Activated T-cell treated with anti-CD3 and anti-CD28 coated beads, Interleukin-2, amount 50 U/mL, for 4 hours (primary cell): ENCODE measurements around the gene SLC25A39. TPM values are rescaled to one million over a fixed set of nuclear protein-coding genes. Genes with fewer than 3 reads are reported as not detected.
"Not testable (repeated sequence)": the region's sequence is repeated elsewhere in the genome, so short reads cannot be mapped to it uniquely, and the experiment has no call there.

ENCODE experiments used
- ATAC-seq, 2 donors: fragments of 200-7000 bp; cut with Tn5 transposase; one replicate each; pipeline ENCODE4 v1.10.0; 2021
- DNase-seq: peaks from one replicate; pipeline ENCODE4 v3.0.0-alpha.2; 2020
- H3K27me3 Mint-ChIP-seq: one replicate; pipeline ENCODE4 v1.8.0; 2021; ENCODE audit warnings: low read depth, mixed read lengths
- H3K36me3 Mint-ChIP-seq: one replicate; pipeline ENCODE4 v1.8.0; 2022; ENCODE audit warnings: mixed read lengths; ENCODE audit not compliant: insufficient read depth
- H3K4me1 Mint-ChIP-seq: one replicate; pipeline ENCODE4 v1.8.0; 2021; ENCODE audit warnings: low read depth, mixed read lengths
- H3K4me3 Mint-ChIP-seq: one replicate; pipeline ENCODE4 v1.8.0; 2021; ENCODE audit warnings: mild to moderate bottlenecking, moderate library complexity, mixed read lengths
- H3K9me3 Mint-ChIP-seq: one replicate; pipeline ENCODE4 v1.8.0; 2021; ENCODE audit warnings: mixed read lengths
- total RNA-seq, 3 donors: library from RNA; stranded (reverse); gene quantifications; one replicate each; pipeline ENCODE4 v1.2.1, GENCODE V29; 2021

The SLC25A39 gene, protein sequence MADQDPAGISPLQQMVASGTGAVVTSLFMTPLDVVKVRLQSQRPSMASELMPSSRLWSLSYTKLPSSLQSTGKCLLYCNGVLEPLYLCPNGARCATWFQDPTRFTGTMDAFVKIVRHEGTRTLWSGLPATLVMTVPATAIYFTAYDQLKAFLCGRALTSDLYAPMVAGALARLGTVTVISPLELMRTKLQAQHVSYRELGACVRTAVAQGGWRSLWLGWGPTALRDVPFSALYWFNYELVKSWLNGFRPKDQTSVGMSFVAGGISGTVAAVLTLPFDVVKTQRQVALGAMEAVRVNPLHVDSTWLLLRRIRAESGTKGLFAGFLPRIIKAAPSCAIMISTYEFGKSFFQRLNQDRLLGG
- total RNA-seq: 100 to 1,000 TPM; 211 to 248 (median 211) TPM

DNA sequence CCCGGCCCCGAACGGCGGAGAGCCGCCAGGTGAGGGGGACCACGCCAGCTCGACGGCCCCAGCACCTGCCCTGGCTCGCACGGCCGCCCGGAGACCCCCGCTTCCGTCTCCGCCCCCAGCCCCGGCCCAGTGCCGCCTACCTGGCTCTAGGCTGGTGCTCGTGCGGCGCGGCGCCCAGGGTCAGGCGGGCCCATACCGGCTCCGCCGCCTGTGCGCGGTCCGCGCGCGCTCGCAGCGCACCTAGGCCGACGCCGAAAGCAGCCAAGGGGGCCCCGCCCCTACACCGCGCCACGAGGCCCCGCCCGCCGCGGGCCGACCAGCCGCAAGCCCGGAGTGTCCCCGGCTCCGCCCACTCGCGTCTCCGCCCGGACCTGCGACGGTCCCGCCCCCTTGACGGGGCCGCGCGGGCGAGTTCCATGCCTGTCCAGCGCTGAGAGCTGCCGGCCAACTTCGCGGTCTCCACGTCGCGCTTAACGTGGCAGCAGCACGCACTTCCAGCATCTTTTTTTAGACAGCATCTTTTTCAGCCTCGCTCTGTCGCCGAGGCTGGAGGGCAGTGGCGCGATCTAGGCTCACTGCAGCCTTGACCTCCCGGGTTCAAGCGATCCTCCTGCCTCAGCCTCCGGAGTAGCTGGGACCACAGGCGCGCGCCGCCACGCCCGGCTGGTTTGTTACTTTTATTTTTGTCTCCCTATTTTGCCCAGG lies at the start of gene SLC25A39:
Gene SLC25A39, minus strand, starts transcription at position 253 of the 705 bp plus-strand sequence. CDS start 1,261 bp downstream, outside the sequence.
- peak; percentile 81 for ATAC-seq
- no peaks in the 10 kb centered on the region for H3K27me3 Mint-ChIP-seq
- H3K4me1 Mint-ChIP-seq: peaks cover 31% of the 10 kb centered on the region
- H3K4me3 Mint-ChIP-seq: peak within 1 kb of the TSS; percentile 89
- H3K36me3 Mint-ChIP-seq: peaks cover 5% of the 10 kb centered on the region
- peak; percentile 95 for DNase-seq
- H3K9me3 Mint-ChIP-seq: no peaks in the 10 kb centered on the region

- Mint-ChIP-seq H3K4me1 (no peaks in the 10 kb centered on the region), H3K9me3 (no peaks in the 10 kb centered on the region), H3K27me3 (peaks cover 44% of the 10 kb centered on the region), H3K4me3 (no peak overlapping the region), H3K36me3 (no peaks in the 10 kb centered on the region)
- DNase-seq: no peak
- no peak for ATAC-seq
Observed at GRCh38 chr17:44372036-44372435, 47.4 kb upstream of the SLC25A39 start.

DNA sequence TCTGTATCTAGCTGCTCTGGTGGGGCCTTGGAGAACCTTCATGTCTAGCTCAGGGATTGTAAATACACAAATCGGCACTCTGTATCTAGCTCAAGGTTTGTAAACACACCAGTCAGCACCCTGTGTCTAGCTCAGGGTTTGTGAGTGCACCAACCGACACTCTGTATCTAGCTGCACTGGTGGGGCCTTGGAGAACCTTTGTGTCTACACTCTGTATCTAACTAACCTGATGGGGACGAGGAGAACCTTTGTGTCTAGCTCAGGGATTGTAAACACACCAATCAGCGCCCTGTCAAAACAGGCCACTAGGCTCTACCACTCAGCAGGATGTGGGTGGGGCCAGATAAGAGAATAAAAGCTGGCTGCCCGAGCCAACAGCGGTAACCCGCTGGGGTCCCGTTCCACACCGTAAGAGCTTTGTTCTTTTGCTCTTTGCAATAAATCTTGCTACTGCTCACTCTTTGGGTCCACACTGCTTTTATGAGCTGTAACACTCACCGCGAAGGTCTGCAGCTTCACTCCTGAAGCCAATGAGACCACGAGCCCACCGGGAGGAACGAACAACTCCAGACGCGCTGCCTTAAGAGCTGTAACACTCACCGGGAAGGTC lies 44.9 kb upstream of the SLC25A39 start:
- H3K9me3 Mint-ChIP-seq, DNase-seq, H3K36me3 Mint-ChIP-seq, H3K4me1 Mint-ChIP-seq, ATAC-seq: not testable (repeated sequence)
- H3K27me3 Mint-ChIP-seq: peaks cover 55% of the 10 kb centered on the region
- H3K4me3 Mint-ChIP-seq: peak overlapping the region; percentile 46

GRCh38 chr17:44368391-44369243 lies 44.0 kb upstream of the SLC25A39 start:
- ATAC-seq, H3K9me3 Mint-ChIP-seq: not testable (repeated sequence)
- peaks cover 50% of the 10 kb centered on the region for H3K27me3 Mint-ChIP-seq

GRCh38 chr17:44367231-44367979 lies 42.8 kb upstream of the SLC25A39 start:
- no peak for ATAC-seq
- DNase-seq: no peak
- no peaks in the 10 kb centered on the region for H3K36me3 Mint-ChIP-seq
- no peak overlapping the region for H3K4me3 Mint-ChIP-seq
- H3K27me3 Mint-ChIP-seq: peaks cover 44% of the 10 kb centered on the region
- H3K9me3 Mint-ChIP-seq: no peaks in the 10 kb centered on the region
- H3K4me1 Mint-ChIP-seq: peaks cover 4% of the 10 kb centered on the region

More at GRCh38 chr17:44368391-44369243, 44.0 kb upstream of the SLC25A39 start:
- not testable (repeated sequence) for DNase-seq, H3K36me3 Mint-ChIP-seq, H3K4me1 Mint-ChIP-seq, H3K4me3 Mint-ChIP-seq

DNA sequence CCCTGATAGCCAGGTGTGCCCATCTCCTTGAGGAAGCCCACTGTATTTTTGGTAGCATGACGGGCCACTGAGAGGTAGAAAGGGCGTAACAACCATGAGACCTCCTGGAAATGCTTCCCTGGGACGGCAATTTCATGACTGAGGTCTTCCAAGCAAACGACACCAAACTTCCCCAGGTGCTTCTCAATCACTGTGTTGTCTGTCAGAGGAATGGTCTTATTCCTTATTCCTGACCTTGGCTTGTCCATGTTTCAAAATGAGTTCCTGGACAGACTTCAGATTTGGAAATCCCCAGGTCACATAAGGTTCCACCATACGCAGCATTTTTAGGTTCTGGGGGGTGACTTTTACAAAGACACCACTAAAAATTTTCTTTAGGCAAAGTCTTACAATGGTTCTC lies 40.4 kb upstream of the SLC25A39 start:
- H3K9me3 Mint-ChIP-seq, H3K4me1 Mint-ChIP-seq, DNase-seq, ATAC-seq, H3K36me3 Mint-ChIP-seq: not testable (repeated sequence)
- H3K27me3 Mint-ChIP-seq: peaks cover 46% of the 10 kb centered on the region
- peak overlapping the region; percentile 38 for H3K4me3 Mint-ChIP-seq

- ATAC-seq (peak; percentile 95 to 96), DNase-seq (peak; percentile 60)
- H3K4me1 Mint-ChIP-seq: peaks cover 10% of the 10 kb centered on the region
- peak within 1 kb of the TSS; percentile 72 for H3K4me3 Mint-ChIP-seq
- H3K27me3 Mint-ChIP-seq: peaks cover 38% of the 10 kb centered on the region
- H3K36me3 Mint-ChIP-seq: no peaks in the 10 kb centered on the region
- no peaks in the 10 kb centered on the region for H3K9me3 Mint-ChIP-seq
Observed at GRCh38 chr17:44363613-44364159, 39.1 kb upstream of the SLC25A39 start, which contains the start of gene FAM171A2. FAM171A2 (minus strand) TSS chr17:44363853; CDS start chr17:44363714, 139 bp downstream.

DNA sequence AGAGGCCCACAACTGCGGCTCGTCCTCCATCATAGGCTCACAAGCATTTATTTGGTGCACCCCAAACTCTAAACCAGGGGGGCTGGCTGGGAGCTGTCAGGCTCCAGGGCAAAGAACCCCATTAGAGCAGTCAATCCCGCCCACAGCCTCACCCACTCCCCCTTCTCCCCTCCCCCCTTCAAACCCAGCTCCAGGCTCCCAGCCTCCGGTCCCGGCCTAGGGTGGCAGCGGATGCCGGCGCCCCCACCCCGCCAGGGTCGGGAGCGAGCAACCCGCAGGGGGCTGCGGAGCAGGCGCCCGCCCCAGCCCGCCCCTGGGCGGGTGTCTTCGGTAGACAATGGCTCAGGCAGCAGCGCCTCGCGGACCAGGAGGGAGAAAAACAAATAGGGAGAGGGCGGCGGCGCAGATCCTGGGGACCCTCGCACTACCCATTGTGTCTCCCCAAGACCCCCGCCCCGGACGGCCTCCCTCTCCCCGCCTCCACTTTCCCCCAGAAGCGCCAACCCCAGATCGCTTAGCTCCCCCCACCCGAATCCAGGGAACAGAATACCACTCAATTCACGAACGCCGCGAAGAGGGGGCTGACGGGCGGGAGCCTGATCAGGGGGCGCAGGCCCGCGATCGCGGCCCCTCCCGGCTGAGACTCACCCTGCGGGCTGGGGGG lies 38.5 kb upstream of the SLC25A39 start:
- H3K9me3 Mint-ChIP-seq: no peaks in the 10 kb centered on the region
- no peak for DNase-seq
- peaks cover 10% of the 10 kb centered on the region for H3K4me1 Mint-ChIP-seq
- peak overlapping the region; percentile 72 for H3K4me3 Mint-ChIP-seq
- no peaks in the 10 kb centered on the region for H3K36me3 Mint-ChIP-seq
- ATAC-seq: peak; percentile 54 to 61
- peaks cover 33% of the 10 kb centered on the region for H3K27me3 Mint-ChIP-seq

- Mint-ChIP-seq H3K4me3 (no peak overlapping the region), H3K4me1 (peaks cover 10% of the 10 kb centered on the region), H3K9me3 (no peaks in the 10 kb centered on the region), H3K36me3 (no peaks in the 10 kb centered on the region), H3K27me3 (peaks cover 31% of the 10 kb centered on the region)
- no peak for DNase-seq
- no peak for ATAC-seq
Observed at GRCh38 chr17:44362459-44362948, 37.9 kb upstream of the SLC25A39 start.

- no peak for DNase-seq
- H3K4me1 Mint-ChIP-seq: peaks cover 10% of the 10 kb centered on the region
- no peak overlapping the region for H3K4me3 Mint-ChIP-seq
- H3K27me3 Mint-ChIP-seq: peaks cover 31% of the 10 kb centered on the region
- H3K9me3 Mint-ChIP-seq: no peaks in the 10 kb centered on the region
- ATAC-seq: no peak
- no peaks in the 10 kb centered on the region for H3K36me3 Mint-ChIP-seq
Observed at GRCh38 chr17:44361292-44362260, 37.0 kb upstream of the SLC25A39 start.

- Mint-ChIP-seq H3K9me3 (no peaks in the 10 kb centered on the region), H3K4me3 (no peak overlapping the region), H3K4me1 (peaks cover 10% of the 10 kb centered on the region), H3K36me3 (no peaks in the 10 kb centered on the region), H3K27me3 (peaks cover 24% of the 10 kb centered on the region)
- DNase-seq (no peak), ATAC-seq (no peak)
Observed at GRCh38 chr17:44360826-44361225, 36.2 kb upstream of the SLC25A39 start.

GRCh38 chr17:44360144-44360533 lies 35.5 kb upstream of the SLC25A39 start:
- DNase-seq (no peak), ATAC-seq (no peak)
- Mint-ChIP-seq H3K4me3 (no peak overlapping the region), H3K9me3 (no peaks in the 10 kb centered on the region), H3K27me3 (peaks cover 18% of the 10 kb centered on the region), H3K4me1 (peaks cover 10% of the 10 kb centered on the region), H3K36me3 (no peaks in the 10 kb centered on the region)
